GM21786 (cell line): Measurements from ENCODE around the gene TMPRSS9.
A peak's percentile ranks its signal among the peaks of the same experiment; 100 is the strongest.
"Not testable (repeated sequence)": the region's sequence is repeated elsewhere in the genome, so short reads cannot be mapped to it uniquely, and the experiment has no call there.

ENCODE experiments used
- ATAC-seq: cut with Tn5 transposase; IDR thresholded peaks from one replicate; pipeline ENCODE4 v1.9.1; 2021; ENCODE audit not compliant: unreplicated experiment

The TMPRSS9 gene

GRCh38 chr19:2416321-2417097, 56.4 kb downstream of the TMPRSS9 start:
- ATAC-seq, result no peak

GRCh38 chr19:2417436-2417835, 57.4 kb downstream of the TMPRSS9 start:
- not testable (repeated sequence) for ATAC-seq

GRCh38 chr19:2417881-2418406, 57.9 kb downstream of the TMPRSS9 start:
- ATAC-seq, result no peak

- no peak for ATAC-seq
Observed at GRCh38 chr19:2419754-2420153, 59.7 kb downstream of the TMPRSS9 start.

- ATAC-seq, result no peak
Observed at GRCh38 chr19:2420490-2420889, 60.4 kb downstream of the TMPRSS9 start.

GRCh38 chr19:2421581-2422306, 61.7 kb downstream of the TMPRSS9 start:
- no peak for ATAC-seq

- no peak for ATAC-seq
Observed at GRCh38 chr19:2423071-2423914, 63.2 kb downstream of the TMPRSS9 start.

GRCh38 chr19:2423915-2424685, 64.0 kb downstream of the TMPRSS9 start:
- no peak for ATAC-seq

GRCh38 chr19:2424686-2425621, 64.9 kb downstream of the TMPRSS9 start:
- ATAC-seq, result no peak

GRCh38 chr19:2425622-2426581, 65.8 kb downstream of the TMPRSS9 start:
- ATAC-seq, result no peak

GRCh38 chr19:2426611-2427428, 66.8 kb downstream of the TMPRSS9 start:
- peak; percentile 8 for ATAC-seq

- peak; percentile 74 for ATAC-seq
Observed at GRCh38 chr19:2427429-2428320, 67.6 kb downstream of the TMPRSS9 start, which contains the start of gene TIMM13. TIMM13 (minus strand) TSS chr19:2427586; CDS start chr19:2427533, 53 bp downstream.

- ATAC-seq, result no peak
Observed at GRCh38 chr19:2428321-2428690, 68.2 kb downstream of the TMPRSS9 start.

GRCh38 chr19:2428756-2429711, 69.0 kb downstream of the TMPRSS9 start:
- ATAC-seq, result no peak

- ATAC-seq, result no peak
Observed at GRCh38 chr19:2429917-2430535, 70.0 kb downstream of the TMPRSS9 start.
